Ureter (tissue), 1 donor: ENCODE measurements around the gene EXOC4. TPM values are rescaled to one million over a fixed set of nuclear protein-coding genes. Genes with fewer than 3 reads are reported as not detected.
"Not testable (repeated sequence)": the region's sequence is repeated elsewhere in the genome, so short reads cannot be mapped to it uniquely, and the experiment has no call there.

Experiments used
- DNase-seq: peaks from one replicate; pipeline ENCODE4 v3.0.0-alpha.2; 2020; ENCODE audit warnings: low spot score
- total RNA-seq: library from RNA; stranded (reverse); gene quantifications from one replicate; pipeline ENCODE4 v1.2.4, GENCODE V29; 2023
- donor health status: DM: yes; HTN: yes; CAD: no.

Gene EXOC4
- total RNA-seq, 1 donor from 2014 or later = 145 TPM

- DNase-seq = no peak
These were observed 609.0 kb downstream of the EXOC4 start for GRCh38 chr7:133861876-133862275.

- no peak for DNase-seq
These were observed 610.6 kb downstream of the EXOC4 start for GRCh38 chr7:133863362-133864061.

- DNase-seq = no peak
These were observed 616.7 kb downstream of the EXOC4 start for GRCh38 chr7:133869556-133869955.

GRCh38 chr7:133871757-133872156 lies 618.9 kb downstream of the EXOC4 start:
- DNase-seq = no peak

GRCh38 chr7:133873187-133873586 lies 620.3 kb downstream of the EXOC4 start:
- no peak for DNase-seq

- no peak for DNase-seq
These were observed 620.8 kb downstream of the EXOC4 start for GRCh38 chr7:133873631-133874030.

- no peak for DNase-seq
These were observed 630.7 kb downstream of the EXOC4 start for GRCh38 chr7:133883591-133883990.

GRCh38 chr7:133885213-133885612 lies 632.3 kb downstream of the EXOC4 start:
- DNase-seq = no peak

- DNase-seq = no peak
These were observed 633.2 kb downstream of the EXOC4 start for GRCh38 chr7:133886086-133886485.

GRCh38 chr7:133886797-133887196 lies 633.9 kb downstream of the EXOC4 start:
- DNase-seq = no peak

- DNase-seq = no peak
These were observed 634.6 kb downstream of the EXOC4 start for GRCh38 chr7:133887459-133887858.

GRCh38 chr7:133888061-133888930 lies 635.4 kb downstream of the EXOC4 start:
- DNase-seq = no peak

- DNase-seq = no peak
These were observed 651.9 kb downstream of the EXOC4 start for GRCh38 chr7:133904776-133905175.

- DNase-seq = not testable (repeated sequence)
These were observed 653.7 kb downstream of the EXOC4 start for GRCh38 chr7:133906553-133906952.

- no peak for DNase-seq
These were observed 657.9 kb downstream of the EXOC4 start for GRCh38 chr7:133910761-133911160.

GRCh38 chr7:133911724-133912123 lies 658.8 kb downstream of the EXOC4 start:
- no peak for DNase-seq

- DNase-seq = no peak
These were observed 660.2 kb downstream of the EXOC4 start for GRCh38 chr7:133912916-133913697.

GRCh38 chr7:133916621-133917020 lies 663.7 kb downstream of the EXOC4 start:
- DNase-seq = no peak

- no peak for DNase-seq
These were observed 666.9 kb downstream of the EXOC4 start for GRCh38 chr7:133919810-133920209.

- no peak for DNase-seq
These were observed 668.8 kb downstream of the EXOC4 start for GRCh38 chr7:133921635-133922182.

GRCh38 chr7:133923974-133924373 lies 671.1 kb downstream of the EXOC4 start:
- no peak for DNase-seq

GRCh38 chr7:133931053-133931452 lies 678.2 kb downstream of the EXOC4 start:
- DNase-seq = no peak
